Mesendoderm (in vitro differentiated cells): Measurements from ENCODE around the gene BCORL1.
A peak's percentile ranks its signal among the peaks of the same experiment; 100 is the strongest.

Experiments
- DNase-seq: peaks from one replicate; pipeline ENCODE4 v3.0.0; 2013
- H2AK5ac ChIP-seq: 2 replicates; pipeline ENCODE4 v1.6.1; 2013; ENCODE audit warnings: low read length, inconsistent platforms
- H2BK120ac ChIP-seq: 2 replicates; pipeline ENCODE4 v1.6.1; 2013; ENCODE audit warnings: low read depth, mild to moderate bottlenecking, low read length, moderate library complexity, mixed read lengths
- H2BK15ac ChIP-seq: replicated peaks from 2 replicates; pipeline ENCODE4 v1.6.1; 2013; ENCODE audit warnings: low read depth, mild to moderate bottlenecking, moderate library complexity
- H2BK5ac ChIP-seq: 2 replicates; pipeline ENCODE4 v1.6.1; 2013; ENCODE audit warnings: low read length, inconsistent platforms
- H3K18ac ChIP-seq: 2 replicates; pipeline ENCODE4 v1.6.1; 2013; ENCODE audit warnings: mild to moderate bottlenecking, low read length, mixed read lengths
- H3K23ac ChIP-seq: one replicate; pipeline ENCODE4 v1.6.1; 2013; ENCODE audit warnings: low read length
- H3K27ac ChIP-seq: 2 replicates; pipeline ENCODE4 v1.5.1; 2013; ENCODE audit warnings: low read depth, mild to moderate bottlenecking, inconsistent platforms, low read length, moderate library complexity
- H3K27me3 ChIP-seq: 2 replicates; pipeline ENCODE4 v1.6.1; 2013; ENCODE audit warnings: low read length, control low read depth, mild to moderate bottlenecking, inconsistent platforms; ENCODE audit not compliant: insufficient read depth, poor library complexity
- H3K36me3 ChIP-seq: 2 replicates; pipeline ENCODE4 v1.6.1; 2013; ENCODE audit warnings: low read length, inconsistent platforms; ENCODE audit not compliant: control insufficient read depth, insufficient read depth
- H3K4ac ChIP-seq: one replicate; pipeline ENCODE4 v1.6.1; 2013; ENCODE audit warnings: low read depth, mild to moderate bottlenecking, low read length, moderate library complexity
- H3K4me1 ChIP-seq: 2 replicates; pipeline ENCODE4 v1.6.1; 2013; ENCODE audit warnings: low read depth, low read length, inconsistent platforms; ENCODE audit not compliant: control insufficient read depth
- H3K4me2 ChIP-seq: 2 replicates; pipeline ENCODE4 v1.6.1; 2013; ENCODE audit warnings: low read length
- H3K4me3 ChIP-seq: 2 replicates; pipeline ENCODE4 v1.5.1; 2013; ENCODE audit warnings: mild to moderate bottlenecking, low read length
- H3K56ac ChIP-seq: one replicate; pipeline ENCODE4 v1.6.1; 2013; ENCODE audit warnings: low read length
- H3K79me1 ChIP-seq: 2 replicates; pipeline ENCODE4 v1.6.1; 2013; ENCODE audit warnings: low read length, inconsistent platforms
- H3K79me2 ChIP-seq: 2 replicates; pipeline ENCODE4 v1.6.1; 2013; ENCODE audit warnings: mild to moderate bottlenecking, low read length; ENCODE audit not compliant: control insufficient read depth, insufficient read depth
- H3K9ac ChIP-seq: 2 replicates; pipeline ENCODE4 v1.6.1; 2013; ENCODE audit warnings: low read length, inconsistent platforms
- H4K5ac ChIP-seq: one replicate; pipeline ENCODE4 v1.6.1; 2013; ENCODE audit warnings: low read length
- H4K8ac ChIP-seq: one replicate; pipeline ENCODE4 v1.6.1; 2013; ENCODE audit warnings: low read depth, mild to moderate bottlenecking, control low read depth, low read length, moderate library complexity
- WGBS: extraction: QIAGEN DNeasy Blood & Tissue Kit; methylation state at CpG from one replicate; pipeline ENCODE4 v1.1.7; 2013; ENCODE audit warnings: low lambda C conversion rate, missing lambda C conversion rate; ENCODE audit not compliant: insufficient coverage; ENCODE audit errors: extremely low coverage; 5-methylcytosine and 5-hydroxymethylcytosine counted together

Gene BCORL1

GRCh38 chrX:130081421-130082045 is 99.1 kb downstream of the BCORL1 start:
- H3K23ac ChIP-seq, result no peak overlapping the region
- H3K4me1 ChIP-seq, result peaks cover 3% of the 10 kb centered on the region
- H2BK120ac ChIP-seq, result no peak overlapping the region
- no peak overlapping the region for H3K4me2 ChIP-seq
- H4K8ac ChIP-seq, result no peak overlapping the region
- no CpG with 5 or more reads among the region's 12 CpGs for WGBS
- H3K27ac ChIP-seq, result no peak overlapping the region
- H2AK5ac ChIP-seq, result no peak overlapping the region
- H2BK5ac ChIP-seq, result no peak overlapping the region
- H3K4ac ChIP-seq, result no peak overlapping the region
- no peaks in the 10 kb centered on the region for H3K79me1 ChIP-seq
- H4K5ac ChIP-seq, result no peak overlapping the region
- H3K79me2 ChIP-seq, result no peaks in the 10 kb centered on the region
- H3K18ac ChIP-seq, result no peak overlapping the region
- no peak overlapping the region for H3K9ac ChIP-seq
- no peaks in the 10 kb centered on the region for H3K36me3 ChIP-seq
- no peak for DNase-seq
- H3K4me3 ChIP-seq, result no peak overlapping the region
- H3K27me3 ChIP-seq, result no peaks in the 10 kb centered on the region
- no peak overlapping the region for H3K56ac ChIP-seq
- H2BK15ac ChIP-seq, result no peak overlapping the region

GRCh38 chrX:130082244-130083106 is 100.0 kb downstream of the BCORL1 start:
- no peak overlapping the region for H2BK5ac ChIP-seq
- peak overlapping the region; percentile 18 for H3K4ac ChIP-seq
- H3K27ac ChIP-seq, result no peak overlapping the region
- H3K9ac ChIP-seq, result no peak overlapping the region
- H3K79me2 ChIP-seq, result no peaks in the 10 kb centered on the region
- H2AK5ac ChIP-seq, result no peak overlapping the region
- no peak overlapping the region for H2BK120ac ChIP-seq
- no peaks in the 10 kb centered on the region for H3K79me1 ChIP-seq
- H3K36me3 ChIP-seq, result no peaks in the 10 kb centered on the region
- no peak overlapping the region for H2BK15ac ChIP-seq
- H4K5ac ChIP-seq, result no peak overlapping the region
- no peaks in the 10 kb centered on the region for H3K27me3 ChIP-seq
- H3K4me1 ChIP-seq, result peaks cover 3% of the 10 kb centered on the region
- H3K18ac ChIP-seq, result no peak overlapping the region
- no peak overlapping the region for H3K23ac ChIP-seq
- no peak for DNase-seq
- no peak overlapping the region for H3K4me3 ChIP-seq
- no CpG with 5 or more reads among the region's 28 CpGs for WGBS
- H3K4me2 ChIP-seq, result no peak overlapping the region
- peak overlapping the region; percentile 22 for H3K56ac ChIP-seq
- H4K8ac ChIP-seq, result no peak overlapping the region

GRCh38 chrX:130083107-130083490 is 100.7 kb downstream of the BCORL1 start:
- Histone ChIP-seq H3K79me2 (no peaks in the 10 kb centered on the region), H2AK5ac (no peak overlapping the region), H4K5ac (no peak overlapping the region), H3K4me3 (no peak overlapping the region), H3K18ac (no peak overlapping the region), H3K27ac (no peak overlapping the region), H3K79me1 (no peaks in the 10 kb centered on the region), H3K27me3 (no peaks in the 10 kb centered on the region), H3K23ac (no peak overlapping the region), H3K4ac (no peak overlapping the region), H2BK15ac (no peak overlapping the region), H3K4me1 (peaks cover 3% of the 10 kb centered on the region), H3K56ac (no peak overlapping the region), H2BK120ac (no peak overlapping the region), H2BK5ac (no peak overlapping the region), H3K36me3 (no peaks in the 10 kb centered on the region), H3K4me2 (no peak overlapping the region), H3K9ac (no peak overlapping the region), H4K8ac (no peak overlapping the region)
- DNase-seq, result peak; percentile 56
- WGBS, result no CpG with 5 or more reads among the region's 7 CpGs

GRCh38 chrX:130083656-130084382 is 101.4 kb downstream of the BCORL1 start:
- no peak overlapping the region for H3K18ac ChIP-seq
- no peaks in the 10 kb centered on the region for H3K36me3 ChIP-seq
- no peak overlapping the region for H4K5ac ChIP-seq
- no peak overlapping the region for H3K23ac ChIP-seq
- H3K4me1 ChIP-seq, result peaks cover 3% of the 10 kb centered on the region
- H3K4me2 ChIP-seq, result no peak overlapping the region
- no peak overlapping the region for H3K56ac ChIP-seq
- H3K27me3 ChIP-seq, result no peaks in the 10 kb centered on the region
- H3K4ac ChIP-seq, result no peak overlapping the region
- H2BK120ac ChIP-seq, result no peak overlapping the region
- no peak overlapping the region for H2AK5ac ChIP-seq
- no CpG with 5 or more reads among the region's 15 CpGs for WGBS
- H3K79me2 ChIP-seq, result no peaks in the 10 kb centered on the region
- H3K79me1 ChIP-seq, result no peaks in the 10 kb centered on the region
- no peak overlapping the region for H4K8ac ChIP-seq
- H3K27ac ChIP-seq, result no peak overlapping the region
- no peak overlapping the region for H3K4me3 ChIP-seq
- H3K9ac ChIP-seq, result no peak overlapping the region
- no peak for DNase-seq
- H2BK15ac ChIP-seq, result no peak overlapping the region
- no peak overlapping the region for H2BK5ac ChIP-seq

- no peak overlapping the region for H3K4me3 ChIP-seq
- H3K27ac ChIP-seq, result no peak overlapping the region
- H3K79me1 ChIP-seq, result no peaks in the 10 kb centered on the region
- H2BK120ac ChIP-seq, result no peak overlapping the region
- H3K27me3 ChIP-seq, result no peaks in the 10 kb centered on the region
- H3K56ac ChIP-seq, result no peak overlapping the region
- H2AK5ac ChIP-seq, result no peak overlapping the region
- peaks cover 3% of the 10 kb centered on the region for H3K4me1 ChIP-seq
- no peak overlapping the region for H3K9ac ChIP-seq
- no peak overlapping the region for H3K4me2 ChIP-seq
- H3K23ac ChIP-seq, result no peak overlapping the region
- no peak overlapping the region for H4K8ac ChIP-seq
- H2BK15ac ChIP-seq, result no peak overlapping the region
- WGBS, result no CpG with 5 or more reads among the region's 9 CpGs
- no peaks in the 10 kb centered on the region for H3K79me2 ChIP-seq
- H2BK5ac ChIP-seq, result no peak overlapping the region
- no peak overlapping the region for H3K4ac ChIP-seq
- no peak overlapping the region for H3K18ac ChIP-seq
- H4K5ac ChIP-seq, result no peak overlapping the region
- no peak for DNase-seq
- no peaks in the 10 kb centered on the region for H3K36me3 ChIP-seq
Observed at GRCh38 chrX:130084631-130085237, 102.3 kb downstream of the BCORL1 start.
